Stimulated activated CD4-positive, alpha-beta T cell treated with anti-CD3 and anti-CD28 coated beads, Interleukin-15, amount 100 ng/mL, for 48 hours (primary cell): ENCODE measurements around the gene NUP98.

Experiments
- DNase-seq, 2 donors: peaks; one replicate each; pipeline ENCODE4 v3.0.0-alpha.2; 2020; ENCODE audit warnings: low read depth in 2 of 2

Gene NUP98

GRCh38 chr11:3797329-3798090, at the start of gene NUP98:
NUP98 (minus strand) TSS chr11:3797554; CDS start chr11:3782117, 15,437 bp downstream.
- peak; percentile 100 for DNase-seq

GRCh38 chr11:3845670-3846069, 48.3 kb upstream of the NUP98 start:
- DNase-seq = no peak

- no peak for DNase-seq
These were observed 47.9 kb upstream of the NUP98 start for GRCh38 chr11:3845246-3845645.

- DNase-seq = no peak
These were observed 46.0 kb upstream of the NUP98 start for GRCh38 chr11:3843326-3843725.

- DNase-seq = peak in 1 of 2 donors; percentile 94
These were observed 44.3 kb upstream of the NUP98 start for GRCh38 chr11:3841426-3842350.

GRCh38 chr11:3840870-3841425, 43.6 kb upstream of the NUP98 start, which contains the start of gene RHOG:
RHOG (minus strand) TSS chr11:3840959; CDS start chr11:3828138, 12,821 bp downstream.
- DNase-seq = peak in 1 of 2 donors; percentile 93

GRCh38 chr11:3840004-3840869, 42.9 kb upstream of the NUP98 start:
- DNase-seq = no peak

GRCh38 chr11:3838504-3838903, 41.1 kb upstream of the NUP98 start:
- no peak for DNase-seq

- DNase-seq = no peak
These were observed 40.4 kb upstream of the NUP98 start for GRCh38 chr11:3837793-3838192.

- DNase-seq = no peak
These were observed 39.5 kb upstream of the NUP98 start for GRCh38 chr11:3836903-3837302.

GRCh38 chr11:3835751-3836150, 38.4 kb upstream of the NUP98 start:
- no peak for DNase-seq

- DNase-seq = no peak
These were observed 37.5 kb upstream of the NUP98 start for GRCh38 chr11:3834664-3835461.

GRCh38 chr11:3834349-3834663, 37.0 kb upstream of the NUP98 start:
- DNase-seq = no peak

- DNase-seq = no peak
These were observed 36.1 kb upstream of the NUP98 start for GRCh38 chr11:3833449-3833848.

- no peak for DNase-seq
These were observed 35.5 kb upstream of the NUP98 start for GRCh38 chr11:3832816-3833215.

- DNase-seq = no peak
These were observed 34.3 kb upstream of the NUP98 start for GRCh38 chr11:3831378-3832239.

- DNase-seq = no peak
These were observed 33.4 kb upstream of the NUP98 start for GRCh38 chr11:3830730-3831129.

GRCh38 chr11:3830088-3830487, 32.7 kb upstream of the NUP98 start:
- no peak for DNase-seq

- no peak for DNase-seq
These were observed 30.3 kb upstream of the NUP98 start for GRCh38 chr11:3827434-3828186.
